HG03342 (cell line): ENCODE measurements around the gene UBXN4.
"Not testable (repeated sequence)": the region's sequence is repeated elsewhere in the genome, so short reads cannot be mapped to it uniquely, and the experiment has no call there.

Source experiments
- ATAC-seq: cut with Tn5 transposase; IDR thresholded peaks from one replicate; pipeline ENCODE4 v1.9.1; 2021; ENCODE audit warnings: mild to moderate bottlenecking, moderate library complexity; ENCODE audit not compliant: unreplicated experiment

UBXN4 gene

GRCh38 chr2:135741395-135742324 is at the start of gene UBXN4:
TSS of gene UBXN4 (plus strand) at chr2:135741855. CDS start at chr2:135741930, 75 bp downstream.
- ATAC-seq = peak; percentile 91

- ATAC-seq = no peak
Measured at GRCh38 chr2:135694711-135695110, 46.9 kb upstream of the UBXN4 start.

- no peak for ATAC-seq
Measured at GRCh38 chr2:135698838-135699237, 42.8 kb upstream of the UBXN4 start.

GRCh38 chr2:135701442-135701841 is 40.2 kb upstream of the UBXN4 start:
- ATAC-seq = no peak

GRCh38 chr2:135703300-135703699 is 38.4 kb upstream of the UBXN4 start:
- ATAC-seq = no peak

- ATAC-seq = not testable (repeated sequence)
Measured at GRCh38 chr2:135704075-135704474, 37.6 kb upstream of the UBXN4 start.

- no peak for ATAC-seq
Measured at GRCh38 chr2:135708159-135708558, 33.5 kb upstream of the UBXN4 start.

- ATAC-seq = peak; percentile 65
Measured at GRCh38 chr2:135709992-135710391, 31.7 kb upstream of the UBXN4 start.

GRCh38 chr2:135715086-135715485 is 26.6 kb upstream of the UBXN4 start:
- not testable (repeated sequence) for ATAC-seq

GRCh38 chr2:135728064-135728743 is 13.5 kb upstream of the UBXN4 start:
- ATAC-seq = no peak

GRCh38 chr2:135732561-135732960 is 9.1 kb upstream of the UBXN4 start:
- no peak for ATAC-seq

GRCh38 chr2:135733045-135733444 is 8.6 kb upstream of the UBXN4 start:
- ATAC-seq = no peak

- ATAC-seq = no peak
Measured at GRCh38 chr2:135736546-135736945, 5.1 kb upstream of the UBXN4 start.

GRCh38 chr2:135740206-135740605 is 1.4 kb upstream of the UBXN4 start:
- no peak for ATAC-seq

GRCh38 chr2:135741043-135741394 is 636 bp upstream of the UBXN4 start:
- no peak for ATAC-seq

GRCh38 chr2:135742325-135742757 is 686 bp downstream of the UBXN4 start:
- peak; percentile 12 for ATAC-seq

GRCh38 chr2:135743860-135744259 is 2.2 kb downstream of the UBXN4 start:
- ATAC-seq = no peak

GRCh38 chr2:135744760-135745314 is 3.2 kb downstream of the UBXN4 start:
- ATAC-seq = no peak

- no peak for ATAC-seq
Measured at GRCh38 chr2:135745545-135745944, 3.9 kb downstream of the UBXN4 start.

- ATAC-seq = no peak
Measured at GRCh38 chr2:135755573-135755972, 13.9 kb downstream of the UBXN4 start.

- ATAC-seq = no peak
Measured at GRCh38 chr2:135756692-135757091, 15.0 kb downstream of the UBXN4 start.

- no peak for ATAC-seq
Measured at GRCh38 chr2:135762022-135762421, 20.4 kb downstream of the UBXN4 start.
